SH-SY5Y (cell line): ENCODE data around the gene SLC25A41.

Experiments used
- GATA2 ChIP-seq: IDR thresholded peaks from 2 replicates; pipeline ENCODE4 v1.6.1; 2011; ENCODE audit warnings: mild to moderate bottlenecking, low read depth, low read length
- GATA3 ChIP-seq: IDR thresholded peaks from 2 replicates; pipeline ENCODE4 v1.6.1; 2011; ENCODE audit warnings: low read depth, mild to moderate bottlenecking, low read length, moderate library complexity

Gene SLC25A41

GRCh38 chr19:6433663-6434062, at the start of gene SLC25A41:
TSS of gene SLC25A41 (minus strand) at chr19:6433763. CDS start at chr19:6433693, 70 bp downstream.
- TF ChIP-seq GATA3 (no peak), GATA2 (no peak)

- TF ChIP-seq GATA3 (no peak), GATA2 (no peak)
These were observed 49.7 kb upstream of the SLC25A41 start for GRCh38 chr19:6483235-6483634.

GRCh38 chr19:6482343-6482686, 48.8 kb upstream of the SLC25A41 start:
- no peak for TF ChIP-seq GATA3
- no peak for TF ChIP-seq GATA2

- no peak for TF ChIP-seq GATA2
- TF ChIP-seq GATA3, result no peak
These were observed 48.2 kb upstream of the SLC25A41 start, which contains the start of gene DENND1C for GRCh38 chr19:6481541-6482342. TSS of gene DENND1C (minus strand) at chr19:6481787. CDS start at chr19:6481695, 92 bp downstream.

GRCh38 chr19:6480848-6481415, 47.4 kb upstream of the SLC25A41 start:
- TF ChIP-seq GATA2, result no peak

- no peak for TF ChIP-seq GATA3
- TF ChIP-seq GATA2, result no peak
These were observed 46.4 kb upstream of the SLC25A41 start for GRCh38 chr19:6479836-6480398.

- TF ChIP-seq GATA3 (no peak), GATA2 (no peak)
These were observed 45.3 kb upstream of the SLC25A41 start for GRCh38 chr19:6478815-6479214.

- TF ChIP-seq GATA3 (no peak), GATA2 (no peak)
These were observed 43.4 kb upstream of the SLC25A41 start for GRCh38 chr19:6476896-6477431.

- TF ChIP-seq GATA3, result no peak
- no peak for TF ChIP-seq GATA2
These were observed 42.8 kb upstream of the SLC25A41 start for GRCh38 chr19:6476155-6476895.

- TF ChIP-seq GATA3, result no peak
- TF ChIP-seq GATA2, result no peak
These were observed 42.0 kb upstream of the SLC25A41 start for GRCh38 chr19:6475321-6476108.

- TF ChIP-seq GATA2, result no peak
- TF ChIP-seq GATA3, result no peak
These were observed 40.1 kb upstream of the SLC25A41 start for GRCh38 chr19:6473647-6474046.

GRCh38 chr19:6472713-6473112, 39.1 kb upstream of the SLC25A41 start:
- TF ChIP-seq GATA3 (no peak), GATA2 (no peak)

GRCh38 chr19:6471076-6471475, 37.5 kb upstream of the SLC25A41 start:
- TF ChIP-seq GATA2 (no peak), GATA3 (no peak)

GRCh38 chr19:6470173-6470572, 36.6 kb upstream of the SLC25A41 start:
- no peak for TF ChIP-seq GATA2
- TF ChIP-seq GATA3, result no peak
